CD8-positive, alpha-beta T cell (primary cell): ENCODE data around the gene ARHGAP9. TPM values are rescaled to one million over a fixed set of nuclear protein-coding genes. Genes with fewer than 3 reads are reported as not detected.

ENCODE experiments used
- microRNA-seq: library from miRNA; unstranded; fragments of <30 nt; microRNA quantifications from one replicate; pipeline ENCODE4 v1.2.0, GENCODE V29; 2022; ENCODE audit warnings: borderline microRNAs expressed
- total RNA-seq, 46 experiments: library from RNA in 2 of 46; stranded (reverse) in 2 of 46; gene quantifications; one replicate each; pipeline ENCODE4 v1.2.3 and lab custom pipeline; 2021 to 2026

Gene ARHGAP9
- total RNA-seq, 2 experiments from 2014 or later = 367 to 377 TPM

Small RNA genes within 50 kb of the gene (microRNA-seq; reads per million reads assigned to microRNA genes)
- gene MIR616 (not detected), gene MIR6758 (not detected)

Other genes with a start within 250 kb of the ARHGAP9 start
- gene STAC3, start 228.7 kb downstream of the ARHGAP9 start, total RNA-seq = 1 to 10 TPM in 1 of 2 experiments, under 1 TPM in 1; 0.54 to 1.5 TPM
- 100 to 1,000 TPM in 1 of 2 experiments, 10 to 100 TPM in 1; 93.2 to 103 TPM for gene R3HDM2, start 48.8 kb downstream of the ARHGAP9 start, total RNA-seq
- gene INHBC, start 45.1 kb downstream of the ARHGAP9 start, total RNA-seq = under 1 TPM; 0.17 to 0.24 TPM
- not detected for gene INHBE, start 24.6 kb downstream of the ARHGAP9 start, total RNA-seq
- gene GLI1, start 20.1 kb downstream of the ARHGAP9 start, total RNA-seq = 1 to 10 TPM in 1 of 2 experiments, under 1 TPM in 1; 0.67 to 1.2 TPM
- gene MARS1, start 8.2 kb upstream of the ARHGAP9 start, total RNA-seq = 100 to 1,000 TPM; 213 to 226 TPM
- 100 to 1,000 TPM; 137 to 143 TPM for gene DDIT3, start 40.6 kb upstream of the ARHGAP9 start, total RNA-seq
- 10 to 100 TPM; 52.9 to 70.5 TPM for gene MBD6, start 43.0 kb upstream of the ARHGAP9 start, total RNA-seq
- gene DCTN2, start 67.3 kb upstream of the ARHGAP9 start, total RNA-seq = 10 to 100 TPM; 39.2 to 43.3 TPM
- gene KIF5A, start 70.2 kb upstream of the ARHGAP9 start, total RNA-seq = under 1 TPM; 0.60 to 0.69 TPM
- 10 to 100 TPM; 16.4 to 20.1 TPM for gene PIP4K2C, start 111.3 kb upstream of the ARHGAP9 start, total RNA-seq
- 10 to 100 TPM; 33.2 to 33.7 TPM for gene DTX3, start 125.0 kb upstream of the ARHGAP9 start, total RNA-seq
- gene ARHGEF25, start 131.6 kb upstream of the ARHGAP9 start, total RNA-seq = under 1 TPM; 0.33 to 0.36 TPM
- not detected for gene B4GALNT1, start 153.3 kb upstream of the ARHGAP9 start, total RNA-seq
- 100 to 1,000 TPM; 105 to 119 TPM for gene OS9, start 214.3 kb upstream of the ARHGAP9 start, total RNA-seq